ENCODE results near the gene PTPRN2. TPM values are rescaled to one million over a fixed set of nuclear protein-coding genes. Genes with fewer than 3 reads are reported as not detected.

The PTPRN2 gene
- total and polyA plus RNA-seq, 2 of the 8 experiments (the other 6 are each of a cell fraction or from before 2014, with no cell fraction given) = 2.6 to 4.5 TPM

- no peak overlapping the region for H3K27ac ChIP-seq (ENCODE audit: low read depth, low read length)
- H2AK5ac ChIP-seq (ENCODE audit: low read depth, low read length) = no peak overlapping the region
- H2BK20ac ChIP-seq (ENCODE audit: low read length) = 0 out of 2 replicates have a peak overlapping the region, but pooled peaks have one; percentile 48
- ChIA-PET POLR2A (ENCODE audit: partially characterized antibody) (no interaction called here), CTCF (ENCODE audit: partially characterized antibody) (no interaction called here)
- H3K4me1 ChIP-seq (replicated peaks in 1 of 4; ENCODE audit: control insufficient read depth in 3 of 4, insufficient read depth in 4 of 4, low read length in 3 of 4) = no peaks in the 10 kb centered on the region
- no peaks in the 10 kb centered on the region for H3K9me3 ChIP-seq (ENCODE audit: insufficient read depth in 2 of 2, low read depth in 1 of 2, low read length in 1 of 2)
- no peak overlapping the region for H3K4ac ChIP-seq (replicated peaks; ENCODE audit: insufficient read length, low read depth, low read length)
- 79 to 98% methylated on average over 3 to 6 of the region's 7 CpGs for WGBS, 2 experiments (ENCODE audit: extremely low coverage in 1 of 2, insufficient coverage in 1 of 2, insufficient read length in 1 of 2, insufficient replicate concordance in 2 of 2, low coverage in 1 of 2, low lambda C conversion rate in 2 of 2, missing lambda C conversion rate in 1 of 2)
- no peaks in the 10 kb centered on the region for H3K79me1 ChIP-seq (ENCODE audit: low read depth, low read length)
- no peaks in the 10 kb centered on the region for H4K20me1 ChIP-seq (replicated peaks in 1 of 2; ENCODE audit: control insufficient read depth in 1 of 2, insufficient read depth in 2 of 2, low read length in 2 of 2)
- H4K8ac ChIP-seq (ENCODE audit: extremely low read depth, insufficient read depth, low read length) = no peak overlapping the region
- no peaks in the 10 kb centered on the region for H3K27me3 ChIP-seq (replicated peaks in 1 of 4; ENCODE audit: control insufficient read depth in 3 of 4, extremely low read depth in 1 of 4, insufficient read depth in 3 of 4, low read length in 3 of 4)
- DNase-seq (ENCODE audit: low read depth in 1 of 2, low spot score in 2 of 2) = no peak
- no peak overlapping the region for H2AFZ ChIP-seq (ENCODE audit: low read length)
- H2BK12ac ChIP-seq (ENCODE audit: low read depth, low read length) = no peak overlapping the region
- no peak overlapping the region for H2BK5ac ChIP-seq (ENCODE audit: low read depth, low read length)
- H2BK120ac ChIP-seq (replicated peaks; ENCODE audit: low read depth, low read length) = no peak overlapping the region
- peaks cover 12% of the 10 kb centered on the region; the same call in 1 of the 2 replicates for H3K23me2 ChIP-seq (ENCODE audit: low read depth, low read length)
- no peak overlapping the region for H3K18ac ChIP-seq (ENCODE audit: extremely low read depth, low read length)
- no peak overlapping the region for H3K23ac ChIP-seq (ENCODE audit: insufficient read length)
- 0 out of 4 replicates have a peak, but pooled peaks cover 0 to 2% of the 10 kb centered on the region in 2 experiments for H3K79me2 ChIP-seq (ENCODE audit: control insufficient read depth in 1 of 2, insufficient read depth in 2 of 2, low read length in 2 of 2)
- no peak overlapping the region for H3K14ac ChIP-seq (ENCODE audit: insufficient read length)
- H4K91ac ChIP-seq (replicated peaks; ENCODE audit: insufficient read length, low read length) = peak overlapping the region; percentile 62
- peaks cover 2 to 18% (median 7%) of the 10 kb centered on the region in 4 experiments; a peak in 6 of 8 replicates for H3K36me3 ChIP-seq (ENCODE audit: control insufficient read depth in 2 of 4, insufficient read depth in 4 of 4, low read length in 3 of 4)
- H3K56ac ChIP-seq (replicated peaks; ENCODE audit: insufficient read length, low read depth, low read length) = no peak overlapping the region
- H3K4me2 ChIP-seq (ENCODE audit: insufficient read depth in 1 of 2, low read depth in 2 of 2, low read length in 2 of 2) = no peak overlapping the region
- FAIRE-seq = no peak
- H3K4me3 ChIP-seq (ENCODE audit: extremely low read depth in 1 of 4, insufficient read depth in 2 of 4, low read depth in 3 of 4, low read length in 4 of 4) = no peak overlapping the region
- no peak overlapping the region for H4K5ac ChIP-seq (ENCODE audit: insufficient read length, low read depth, low read length)
- H2BK15ac ChIP-seq (ENCODE audit: low read length) = no peak overlapping the region
- no peak overlapping the region; a peak in 1 of 7 replicates for H3K9ac ChIP-seq (replicated peaks in 1 of 4; ENCODE audit: extremely low read depth in 1 of 4, low read depth in 3 of 4, low read length in 3 of 4)
- TF ChIP-seq RAD21 (IDR thresholded peaks at IDR 0.05 in 1 of 2, conservative IDR thresholded peaks at IDR 0.05 in 1 of 2; ENCODE audit: low read depth in 2 of 2, low read length in 2 of 2) (no peak), GTF2F1 (IDR thresholded peaks at IDR 0.05; ENCODE audit: borderline replicate concordance, low read depth, low read length) (no peak), RBBP5 (IDR thresholded peaks at IDR 0.05; ENCODE audit: borderline replicate concordance, low read depth, low read length) (no peak), JUN (IDR thresholded peaks at IDR 0.05; ENCODE audit: low read depth, low read length) (no peak), CEBPB (IDR thresholded peaks at IDR 0.05; ENCODE audit: low read depth, low read length) (no peak), POLR2A (IDR thresholded peaks at IDR 0.05; ENCODE audit: control extremely low read depth in 1 of 2, low read depth in 2 of 2, low read length in 2 of 2) (no peak), RNF2 (IDR thresholded peaks at IDR 0.05; ENCODE audit: borderline replicate concordance, low read depth, low read length, missing control alignments, poor library complexity, severe bottlenecking) (no peak), EGR1 (IDR thresholded peaks at IDR 0.05; ENCODE audit: borderline replicate concordance, low read depth, low read length) (no peak), KDM1A (IDR thresholded peaks at IDR 0.05; ENCODE audit: borderline replicate concordance, low read length) (no peak), TAF7 (optimal IDR thresholded peaks at IDR 0.05; ENCODE audit: borderline replicate concordance, low read depth, low read length) (no peak), CTBP2 (IDR thresholded peaks at IDR 0.05; ENCODE audit: borderline replicate concordance, insufficient read depth, insufficient read length, low read length) (no peak), CREB1 (IDR thresholded peaks at IDR 0.05) (no peak), KDM5A (IDR thresholded peaks at IDR 0.05; ENCODE audit: low read length) (no peak)
Measured at GRCh38 chr7:158609313-158609974, 21.8 kb upstream of the PTPRN2 start.

Measured in H1 (cell line).